Calu3 (cell line): Measurements from ENCODE around the gene BCAT1. TPM values are rescaled to one million over a fixed set of nuclear protein-coding genes. Genes with fewer than 3 reads are reported as not detected.

Experiments used
- BruUV-seq: library from RNA; stranded (reverse); fragments of 400-500 nt; replicated peaks from 2 replicates; lab custom pipeline; 2021; lab: Mats Ljungman, UMichigan
- CTCF ChIA-PET: fragments of 300-600 bp; sonication (Branson Sonifier 250); formaldehyde crosslinking; loops from one replicate; lab custom pipeline; 2022; ENCODE audit warnings: antibody characterized with exemption; lab: Charles Lee
- DNase-seq: peaks from one replicate; pipeline ENCODE4 v3.0.0; 2022
- H3K27ac Mint-ChIP-seq: one replicate; pipeline ENCODE4 v1.8.0; 2022; ENCODE audit warnings: mixed read lengths; ENCODE audit not compliant: unreplicated experiment
- H3K27me3 Mint-ChIP-seq: one replicate; pipeline ENCODE4 v1.8.0; 2022; ENCODE audit warnings: mixed read lengths; ENCODE audit not compliant: unreplicated experiment
- H3K36me3 Mint-ChIP-seq: one replicate; pipeline ENCODE4 v1.8.0; 2022; ENCODE audit warnings: mild to moderate bottlenecking, moderate library complexity, mixed read lengths; ENCODE audit not compliant: insufficient read depth, unreplicated experiment
- H3K4me1 Mint-ChIP-seq: one replicate; pipeline ENCODE4 v1.8.0; 2022; ENCODE audit warnings: mild to moderate bottlenecking, low read depth, mixed read lengths; ENCODE audit not compliant: unreplicated experiment
- H3K4me3 Mint-ChIP-seq: one replicate; pipeline ENCODE4 v1.8.0; 2022; ENCODE audit warnings: mild to moderate bottlenecking, low read depth, moderate library complexity, mixed read lengths; ENCODE audit not compliant: unreplicated experiment
- H3K9me3 Mint-ChIP-seq: one replicate; pipeline ENCODE4 v1.8.0; 2022; ENCODE audit warnings: low read depth, mixed read lengths; ENCODE audit not compliant: unreplicated experiment
- CTCF ChIP-seq: fragments of 200-600 bp; IDR thresholded peaks from one replicate; pipeline ENCODE4 v1.8.0; 2022; ENCODE audit warnings: antibody characterized with exemption; ENCODE audit not compliant: unreplicated experiment
- intact Hi-C: fragments of 100-400 bp; cut with micrococcal nuclease; formaldehyde crosslinking; loops from one replicate; pipeline ENCODE4 v1.10.0; 2022; ENCODE audit not compliant: unreplicated experiment
- total RNA-seq: library from RNA; stranded (reverse); gene quantifications from 2 replicates; pipeline ENCODE4 v1.2.3, GENCODE V29; 2022

BCAT1 gene
- total RNA-seq, 1 experiment from 2014 or later: 4.0 TPM

DNA sequence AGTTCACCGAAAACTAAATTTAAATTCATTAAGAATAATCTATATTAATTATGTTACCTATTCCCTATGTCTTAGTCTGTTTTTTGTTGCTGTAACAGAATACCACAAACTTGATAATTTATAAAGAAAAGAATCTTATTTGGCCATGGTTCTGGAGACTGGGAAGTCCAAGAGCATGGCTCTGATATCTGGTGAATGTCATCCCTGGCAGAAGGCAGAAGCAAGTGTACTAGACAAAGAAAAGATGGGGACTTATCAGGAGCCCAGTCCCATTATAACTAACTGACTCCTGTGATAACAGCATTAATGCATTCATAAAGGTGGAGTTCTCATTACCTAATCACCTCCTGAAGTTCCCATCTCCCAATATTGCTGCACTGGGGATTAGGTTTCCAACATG lies 33.3 kb upstream of the BCAT1 start:
- no peak for TF ChIP-seq CTCF
- Mint-ChIP-seq H3K9me3 (peaks cover 2% of the 10 kb centered on the region), H3K4me1 (no peaks in the 10 kb centered on the region), H3K36me3 (no peaks in the 10 kb centered on the region), H3K27ac (no peak overlapping the region), H3K27me3 (no peaks in the 10 kb centered on the region), H3K4me3 (no peak overlapping the region)
- CTCF ChIA-PET: no interaction called here
- no TSS peak for BruUV-seq
- DNase-seq: no peak
- intact Hi-C loops: no loop called here

DNA sequence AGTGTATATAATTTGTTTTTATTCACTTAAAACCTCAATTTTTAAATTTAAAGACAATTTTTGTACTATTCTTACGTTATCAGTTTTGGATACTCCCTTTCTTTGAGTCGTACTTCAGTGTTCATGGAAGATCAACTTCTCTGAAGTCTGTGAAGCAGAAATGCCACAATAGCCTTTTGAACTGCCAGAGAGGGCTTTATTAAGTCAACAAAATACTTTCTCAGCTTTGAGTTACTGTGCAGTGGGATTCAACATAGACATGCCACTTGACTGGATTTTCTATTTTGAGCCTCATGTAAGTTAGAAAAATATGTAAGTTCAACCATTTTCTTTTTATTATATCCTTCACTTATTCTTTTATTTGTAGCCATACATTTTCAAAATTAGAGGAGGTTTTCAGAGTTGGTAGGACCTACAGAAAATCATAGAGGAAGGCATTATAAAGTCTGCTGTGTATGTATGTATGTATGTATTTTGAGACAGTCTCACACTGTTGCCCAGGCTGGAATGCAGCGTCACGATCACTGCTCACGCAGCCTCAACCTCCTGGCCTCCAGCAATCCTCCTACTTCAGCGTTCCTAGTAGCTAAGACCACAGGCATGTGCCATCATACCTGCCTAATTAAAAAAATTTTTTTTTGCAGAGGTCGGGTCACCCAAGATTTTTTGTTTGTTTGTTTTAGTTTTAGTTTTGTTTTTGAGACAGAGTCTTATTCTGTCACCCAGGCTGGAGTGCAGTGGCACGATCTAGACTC lies 31.3 kb upstream of the BCAT1 start:
- Mint-ChIP-seq H3K27ac (no peak overlapping the region), H3K27me3 (no peaks in the 10 kb centered on the region), H3K9me3 (peaks cover 2% of the 10 kb centered on the region), H3K4me3 (no peak overlapping the region), H3K36me3 (no peaks in the 10 kb centered on the region), H3K4me1 (no peaks in the 10 kb centered on the region)
- TF ChIP-seq CTCF: no peak
- no TSS peak for BruUV-seq
- CTCF ChIA-PET: interaction anchor here (0.6 kb wide), 1 partner anchor 37 kb away, joined by 7 read pairs; no protein-coding TSS in a partner anchor
- DNase-seq: no peak
- intact Hi-C loops: no loop called here

DNA sequence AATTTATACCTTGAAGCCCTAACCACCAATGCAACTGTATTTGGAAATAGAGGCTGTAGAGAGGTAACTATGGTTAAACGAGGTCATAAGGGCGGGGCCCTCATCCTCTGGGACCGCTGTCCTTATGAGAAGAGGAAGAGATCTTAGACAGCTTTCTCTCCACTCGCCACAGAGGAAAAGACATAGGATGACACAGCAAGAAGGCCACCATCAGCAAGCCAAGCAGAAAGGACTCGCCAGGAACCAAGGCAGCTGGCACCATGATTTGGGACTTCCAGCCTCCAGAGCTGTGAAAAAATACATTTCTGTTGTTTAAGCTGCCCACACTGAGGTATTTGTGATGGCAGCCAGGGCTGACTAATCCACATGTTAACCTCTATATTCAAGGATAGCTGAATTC lies 30.4 kb upstream of the BCAT1 start:
- Mint-ChIP-seq H3K36me3 (no peaks in the 10 kb centered on the region), H3K4me3 (no peak overlapping the region), H3K27ac (no peak overlapping the region), H3K9me3 (peaks cover 2% of the 10 kb centered on the region), H3K27me3 (no peaks in the 10 kb centered on the region), H3K4me1 (no peaks in the 10 kb centered on the region)
- no TSS peak for BruUV-seq
- intact Hi-C loops: no loop called here
- CTCF ChIA-PET: interaction anchor here (0.7 kb wide), 1 partner anchor 145 kb away, joined by 3 read pairs; no protein-coding TSS in a partner anchor
- no peak for DNase-seq
- TF ChIP-seq CTCF: no peak

DNA sequence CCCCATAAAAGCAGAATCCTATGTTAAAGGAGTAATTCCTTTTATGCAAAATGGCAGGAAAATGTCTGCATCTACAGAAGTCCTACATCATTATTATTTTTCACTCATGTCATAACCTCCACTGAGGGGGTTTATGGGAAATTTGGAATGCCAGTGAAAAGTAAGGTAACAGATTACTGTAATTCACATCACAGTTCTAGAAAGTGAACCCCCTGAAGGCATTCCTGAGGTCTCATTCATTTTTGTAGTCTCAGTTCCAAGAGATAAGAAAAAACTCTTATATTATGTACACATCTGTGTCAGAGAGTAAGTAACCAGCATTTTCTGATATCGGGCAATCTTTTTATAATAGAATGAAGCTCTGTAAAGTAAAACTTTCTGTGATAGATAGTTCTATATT lies 28.8 kb upstream of the BCAT1 start:
- Mint-ChIP-seq H3K27me3 (no peaks in the 10 kb centered on the region), H3K4me3 (no peak overlapping the region), H3K36me3 (no peaks in the 10 kb centered on the region), H3K27ac (no peak overlapping the region), H3K9me3 (peaks cover 2% of the 10 kb centered on the region), H3K4me1 (no peaks in the 10 kb centered on the region)
- no peak for TF ChIP-seq CTCF
- DNase-seq: no peak
- CTCF ChIA-PET: no interaction called here
- intact Hi-C loops: no loop called here
- no TSS peak for BruUV-seq
